Right lobe of liver (tissue), 6 donors: Measurements from ENCODE around the gene RNF166. TPM values are rescaled to one million over a fixed set of nuclear protein-coding genes. Genes with fewer than 3 reads are reported as not detected.

Experiments
- ATAC-seq, 4 donors: fragments of 200-7000 bp; cut with Tn5 transposase; one replicate each; pipeline ENCODE4 v1.9.1; 2020; ENCODE audit warnings: mild to moderate bottlenecking in 4 of 4, moderate library complexity in 4 of 4
- DNase-seq, 3 donors: peaks; one replicate each; pipeline ENCODE4 v3.0.0-alpha.2; 2020
- H3K27ac ChIP-seq, 3 donors: fragments of 200-600 bp; one replicate each; pipeline ENCODE4 v1.8.0; 2022
- H3K27me3 ChIP-seq, 2 donors: fragments of 200-600 bp; one replicate each; pipeline ENCODE4 v1.8.0; 2022
- H3K36me3 ChIP-seq, 4 donors: fragments of 200-600 bp; sonication (generic) in 1 of 4; one replicate each; pipeline versions ENCODE4 v1.5.1 to v1.8.0; 2017 to 2022; ENCODE audit warnings: control low read depth in 1 of 4
- H3K4me1 ChIP-seq, 4 donors: fragments of 200-600 bp; sonication (generic) in 1 of 4; one replicate each; pipeline versions ENCODE4 v1.5.1 to v1.8.0; 2017 to 2022; ENCODE audit warnings: control low read depth in 1 of 4
- H3K4me3 ChIP-seq, 3 donors: fragments of 200-600 bp; one replicate each; pipeline ENCODE4 v1.8.0; 2022
- H3K9me3 ChIP-seq, 4 donors: fragments of 200-600 bp; sonication (generic) in 1 of 4; one replicate each; pipeline versions ENCODE4 v1.5.1 to v1.8.0; 2017 to 2022; ENCODE audit warnings: control low read depth in 1 of 4
- CTCF ChIP-seq, 4 donors: fragments of 200-600 bp in 3 of 4; fragments of 450-650 bp in 1 of 4; IDR thresholded peaks; one replicate each; pipeline versions ENCODE4 v1.5.1 to v1.8.0; 2016 to 2022; ENCODE audit warnings: antibody characterized with exemption in 4 of 4, mild to moderate bottlenecking in 2 of 4
- POLR2A ChIP-seq: fragments of 450-650 bp; IDR thresholded peaks from one replicate; pipeline ENCODE4 v1.6.1; 2017; ENCODE audit warnings: antibody characterized with exemption, mild to moderate bottlenecking
- WGBS: methylation state at CpG from one replicate; pipeline ENCODE4 v1.1.6; 2018; ENCODE audit warnings: low coverage, low lambda C conversion rate; ENCODE audit not compliant: insufficient coverage; ENCODE audit errors: missing lambda C conversion rate; 5-methylcytosine and 5-hydroxymethylcytosine counted together
- intact Hi-C, 2 donors: fragments of 100-400 bp; cut with DNase I; formaldehyde crosslinking; loops; one replicate each; pipeline versions ENCODE4 v1.11.2 to v1.14.1; 2022
- total RNA-seq, 6 experiments: library from RNA; depleted of rRNA in 2 of 6; stranded (reverse); fragments of >200 nt in 2 of 6; fragmentation: NEBNext Ultra II Directional in 3 of 6; extraction: Animal tissue kit (Norgen Biotek cat#: 25700) in 3 of 6; gene quantifications; one replicate each; pipeline versions ENCODE4 v1.1.0 to v1.2.4, GENCODE V29; 2016 to 2023
- donor health status: DM: no; HTN: yes; CAD: no.
- donor health status: DM: no; HTN: no; CAD: no.
- donor health status: DM: no; HTN: no; CAD: no.
- donor health status: DM: no; HTN: yes; CAD: no.
- donor health status: DM: no; HTN: yes; CAD: no.

RNF166 gene
- total RNA-seq, 6 experiments from 2014 or later = 8.1 to 12.8 (median 10.0) TPM

- H3K36me3 ChIP-seq = peaks cover 0 to 82% (median 38%) of the 10 kb centered on the region in 4 donors
- intact Hi-C loops = no loop called here
- H3K9me3 ChIP-seq = no peaks in the 10 kb centered on the region
- DNase-seq = no peak
- H3K4me3 ChIP-seq = no peak overlapping the region
- no peak overlapping the region for H3K27ac ChIP-seq
- H3K4me1 ChIP-seq = no peaks in the 10 kb centered on the region
- ATAC-seq = no peak
- no peak for TF ChIP-seq CTCF (IDR thresholded peaks at IDR 0.05)
- TF ChIP-seq POLR2A = no peak
- H3K27me3 ChIP-seq = no peaks in the 10 kb centered on the region
- WGBS = 80% methylated on average over 3 of the region's 39 CpGs
Observed at GRCh38 chr16:88722784-88723506, 16.7 kb upstream of the RNF166 start.

DNA sequence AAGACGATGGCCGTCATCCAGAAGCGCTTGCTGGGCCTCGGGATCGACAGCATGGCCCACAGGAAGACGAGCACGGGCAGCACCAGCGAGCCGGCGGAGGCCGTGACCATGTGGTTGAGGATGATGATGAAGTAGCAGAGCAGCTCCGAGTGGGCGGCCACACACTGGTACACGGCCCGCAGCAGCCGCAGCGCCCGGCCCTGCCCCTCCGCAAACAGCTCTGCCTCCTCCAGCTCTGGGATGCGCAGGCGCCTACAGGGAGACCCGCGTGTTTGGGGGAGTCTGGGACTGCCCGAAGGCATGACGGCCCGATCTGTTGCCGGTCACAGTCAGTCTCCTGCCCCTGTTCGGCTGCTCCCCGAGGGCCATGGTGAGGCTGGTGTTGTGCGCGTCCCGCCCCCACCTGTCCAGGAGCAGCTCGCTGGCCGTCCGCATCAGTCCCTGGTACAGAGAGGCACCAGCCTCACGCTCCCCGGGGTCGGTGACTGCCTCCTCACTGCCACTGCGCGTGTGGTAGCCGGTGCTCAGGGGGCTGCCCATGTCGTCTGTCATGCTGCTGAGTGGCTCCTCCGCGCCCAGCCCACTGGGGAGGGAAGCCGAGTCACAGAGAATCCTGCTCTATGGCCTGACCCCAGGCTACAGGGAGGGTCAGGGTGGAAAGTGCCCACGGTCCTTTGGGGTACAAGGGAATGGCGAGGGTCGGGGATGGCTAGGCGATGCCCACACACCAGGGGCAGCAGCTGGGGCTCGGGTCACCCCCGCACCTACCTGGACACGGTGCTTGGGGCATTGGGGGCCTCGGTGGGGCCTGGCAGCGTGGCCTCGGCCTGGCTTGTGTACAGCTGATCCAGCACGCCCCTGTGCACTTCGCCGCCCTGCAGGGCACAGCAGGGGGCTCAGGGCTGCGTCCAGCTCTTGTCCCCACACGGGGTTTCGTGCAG, 15.9 kb upstream of the RNF166 start:
- no peaks in the 10 kb centered on the region for H3K9me3 ChIP-seq
- H3K36me3 ChIP-seq = peaks cover 0 to 84% (median 35%) of the 10 kb centered on the region in 4 donors
- intact Hi-C loops = no loop called here
- no peaks in the 10 kb centered on the region for H3K4me1 ChIP-seq
- no peak overlapping the region for H3K4me3 ChIP-seq
- DNase-seq (no peak), ATAC-seq (no peak)
- no peaks in the 10 kb centered on the region for H3K27me3 ChIP-seq
- no peak for TF ChIP-seq POLR2A
- no peak for TF ChIP-seq CTCF (IDR thresholded peaks at IDR 0.05)
- no CpG with 5 or more reads among the region's 61 CpGs for WGBS
- H3K27ac ChIP-seq = no peak overlapping the region

DNA sequence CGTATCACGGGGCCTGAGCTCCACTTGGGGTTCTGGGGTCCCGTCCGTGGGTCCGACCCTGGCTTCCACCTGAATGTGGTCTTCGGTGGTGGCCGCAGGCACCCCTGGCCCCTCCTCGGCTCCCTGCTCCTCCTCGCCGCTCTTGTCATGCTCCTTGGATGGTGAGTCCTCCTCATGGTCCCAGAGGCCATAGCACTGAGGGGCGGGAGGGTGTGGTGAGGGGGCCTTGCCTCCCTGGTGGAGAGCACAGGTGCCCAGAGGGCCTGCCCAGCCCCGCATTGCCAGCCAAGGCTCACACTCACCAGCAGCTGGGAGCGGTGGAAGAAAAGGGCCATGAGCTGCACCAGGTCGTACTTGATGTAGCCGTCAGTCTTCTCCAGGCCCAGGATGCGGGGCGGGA, 15.0 kb upstream of the RNF166 start:
- intact Hi-C loops = no loop called here
- H3K4me3 ChIP-seq = no peak overlapping the region
- WGBS = no CpG with 5 or more reads among the region's 17 CpGs

More for the DNA sequence above, 15.0 kb upstream of the RNF166 start:
- TF ChIP-seq CTCF (IDR thresholded peaks at IDR 0.05) = no peak
- TF ChIP-seq POLR2A = no peak
- ATAC-seq = no peak
- Histone ChIP-seq H3K9me3 (no peaks in the 10 kb centered on the region), H3K36me3 (peaks cover 0 to 85% (median 36%) of the 10 kb centered on the region in 4 donors), H3K27ac (no peak overlapping the region), H3K4me1 (no peaks in the 10 kb centered on the region), H3K27me3 (no peaks in the 10 kb centered on the region)
- DNase-seq = no peak
